NCI-H146 treated with DMSO at 0.1 percent for 48 hours (cell line): Measurements from ENCODE around the gene RBM45.
A peak's percentile ranks its signal among the peaks of the same experiment; 100 is the strongest.
"Not testable (repeated sequence)": the region's sequence is repeated elsewhere in the genome, so short reads cannot be mapped to it uniquely, and the experiment has no call there.

Experiments used
- DNase-seq: peaks from one replicate; lab custom pipeline; 2025; ENCODE audit not compliant: unreplicated experiment; lab: John Stamatoyannopoulos, UW

RBM45 gene, protein sequence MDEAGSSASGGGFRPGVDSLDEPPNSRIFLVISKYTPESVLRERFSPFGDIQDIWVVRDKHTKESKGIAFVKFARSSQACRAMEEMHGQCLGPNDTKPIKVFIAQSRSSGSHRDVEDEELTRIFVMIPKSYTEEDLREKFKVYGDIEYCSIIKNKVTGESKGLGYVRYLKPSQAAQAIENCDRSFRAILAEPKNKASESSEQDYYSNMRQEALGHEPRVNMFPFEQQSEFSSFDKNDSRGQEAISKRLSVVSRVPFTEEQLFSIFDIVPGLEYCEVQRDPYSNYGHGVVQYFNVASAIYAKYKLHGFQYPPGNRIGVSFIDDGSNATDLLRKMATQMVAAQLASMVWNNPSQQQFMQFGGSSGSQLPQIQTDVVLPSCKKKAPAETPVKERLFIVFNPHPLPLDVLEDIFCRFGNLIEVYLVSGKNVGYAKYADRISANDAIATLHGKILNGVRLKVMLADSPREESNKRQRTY

GRCh38 chr2:178112202-178113152, at the start of gene RBM45:
TSS of gene RBM45 (plus strand) at chr2:178112437. CDS start at chr2:178112547, 110 bp downstream.
- peak; percentile 56 for DNase-seq

DNA sequence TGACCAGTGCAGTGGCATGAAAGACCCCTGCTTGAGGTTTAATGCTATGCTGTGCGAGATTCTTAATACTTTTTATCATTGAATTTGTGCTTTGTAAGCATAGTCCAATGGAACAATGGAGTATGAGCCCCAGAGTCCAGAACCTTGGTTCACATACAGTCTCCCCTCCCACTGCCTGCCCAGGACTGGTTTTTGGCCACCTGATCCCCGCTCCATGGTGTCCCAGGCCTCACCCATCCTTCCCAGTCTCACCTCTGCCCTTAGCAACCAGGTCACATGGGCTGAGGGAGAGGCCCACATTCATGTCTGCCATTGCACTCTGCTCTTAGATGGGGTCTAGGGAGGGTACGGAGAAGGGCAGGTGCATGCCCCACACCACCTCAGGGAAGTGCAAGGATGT, 45.9 kb upstream of the RBM45 start:
- DNase-seq, result no peak

DNA sequence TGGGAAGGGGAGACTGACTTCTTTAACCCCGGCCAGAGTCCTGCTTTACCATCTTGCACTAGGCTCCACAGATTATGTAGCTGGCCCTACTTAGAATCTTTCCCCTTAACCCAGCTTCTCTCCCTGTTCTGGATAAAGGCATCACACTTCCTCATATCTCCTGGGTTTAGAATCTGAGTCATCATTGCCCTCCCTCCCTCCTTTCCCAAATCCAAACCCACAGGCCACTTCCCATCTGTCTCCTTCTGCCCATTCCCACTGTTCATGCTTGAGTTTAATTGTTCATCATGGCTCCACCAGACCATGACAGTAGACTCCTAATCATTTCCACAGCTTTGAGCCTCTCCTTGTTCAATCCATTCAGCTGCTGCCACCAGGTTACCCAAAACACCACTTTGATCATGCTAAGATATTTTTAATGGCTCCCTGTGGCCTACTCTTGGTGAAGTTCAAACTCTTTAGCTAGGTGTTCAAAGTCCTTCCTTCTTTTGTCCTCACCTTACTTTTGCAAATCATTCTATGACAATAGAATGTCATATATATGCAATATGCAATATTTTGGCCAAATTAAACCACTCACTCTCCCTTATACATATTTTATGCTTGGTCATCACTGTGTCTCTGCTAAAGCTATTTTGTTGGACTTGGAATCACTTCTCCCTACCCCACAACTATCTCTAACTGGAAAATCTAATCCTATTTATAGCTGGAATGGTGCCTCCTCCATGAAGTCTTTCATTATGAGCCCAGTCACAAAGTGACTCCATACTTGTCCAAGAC, 45.2 kb upstream of the RBM45 start:
- DNase-seq, result no peak

DNA sequence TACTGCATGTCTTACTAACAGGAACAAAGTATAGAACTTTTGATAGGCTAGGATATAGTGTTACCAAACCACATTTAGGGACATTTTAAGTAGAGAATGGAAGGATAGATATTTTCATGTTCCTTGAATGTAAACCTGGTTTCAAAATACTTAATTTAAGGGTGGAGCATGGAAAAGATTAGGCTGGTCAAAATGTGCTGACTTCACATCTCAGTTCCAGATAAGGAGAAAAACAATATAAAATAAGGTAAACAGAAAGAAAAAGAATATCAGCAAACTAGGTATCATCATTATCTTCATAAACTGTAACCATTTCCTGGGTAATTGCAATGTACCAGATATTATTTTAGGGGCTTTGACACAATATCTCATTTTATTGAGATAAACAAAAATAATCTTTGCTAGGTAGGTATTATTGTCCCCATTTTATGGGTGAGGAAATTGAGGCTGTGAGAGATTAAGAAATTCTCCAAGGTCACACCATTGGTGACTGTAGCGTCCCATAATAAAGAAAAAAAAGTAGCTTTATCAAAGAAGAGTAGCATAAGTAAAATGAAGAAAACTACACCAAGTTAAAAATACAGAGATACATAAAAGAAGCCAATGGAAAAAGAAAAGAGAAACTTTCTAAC, 43.3 kb upstream of the RBM45 start:
- DNase-seq, result no peak

- DNase-seq, result no peak
Measured at GRCh38 chr2:178069551-178069950, 42.7 kb upstream of the RBM45 start.

- no peak for DNase-seq
Measured at GRCh38 chr2:178070824-178071223, 41.4 kb upstream of the RBM45 start.

DNA sequence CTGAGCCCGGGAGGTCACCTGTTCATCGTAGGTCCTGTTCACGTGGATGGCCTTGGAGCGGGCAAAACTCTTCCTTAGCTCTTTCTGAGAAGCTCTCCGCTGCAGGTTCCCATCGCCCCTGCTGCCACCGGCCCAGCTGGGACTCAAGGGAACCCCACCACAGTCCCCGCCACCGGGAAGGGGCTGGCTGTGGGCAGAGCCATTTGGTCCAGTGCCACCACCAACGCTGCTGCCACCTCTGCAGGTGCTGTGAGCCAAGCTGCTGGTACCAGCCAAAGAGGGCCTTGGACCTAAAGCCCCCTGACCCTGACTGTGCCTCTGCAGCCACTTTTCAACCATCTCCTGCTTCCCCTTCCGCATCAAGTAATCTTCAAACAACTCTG, 40.2 kb upstream of the RBM45 start:
- DNase-seq, result no peak

- DNase-seq, result peak; percentile 69
Measured at GRCh38 chr2:178072383-178073301, 39.6 kb upstream of the RBM45 start, which contains the start of gene PDE11A. TSS of gene PDE11A (minus strand) at chr2:178072777. CDS start at chr2:178072437, 340 bp downstream.

- DNase-seq, result no peak
Measured at GRCh38 chr2:178074123-178075005, 37.9 kb upstream of the RBM45 start.

- no peak for DNase-seq
Measured at GRCh38 chr2:178075006-178075326, 37.3 kb upstream of the RBM45 start.

GRCh38 chr2:178076130-178076529, 36.1 kb upstream of the RBM45 start:
- no peak for DNase-seq

DNA sequence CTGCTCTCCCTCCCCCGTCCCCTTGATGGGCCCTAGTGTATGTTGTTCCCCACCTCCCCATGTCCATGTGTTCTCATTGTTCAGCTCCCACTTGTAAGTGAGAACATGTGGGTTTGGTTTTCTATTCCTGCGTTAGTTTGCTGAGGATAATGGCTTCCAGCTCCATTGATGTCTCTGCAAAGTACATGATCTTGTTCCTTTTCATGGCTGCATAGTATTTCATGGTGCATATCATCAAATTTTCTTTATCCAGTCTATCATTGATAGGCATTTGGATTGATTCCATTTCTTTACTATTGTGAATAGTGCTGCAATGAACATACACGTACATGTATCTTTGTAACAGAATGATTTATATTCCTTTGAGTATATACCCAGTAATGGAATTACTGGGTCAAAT, 33.0 kb upstream of the RBM45 start:
- DNase-seq, result not testable (repeated sequence)

GRCh38 chr2:178082408-178083045, 29.7 kb upstream of the RBM45 start:
- no peak for DNase-seq

DNA sequence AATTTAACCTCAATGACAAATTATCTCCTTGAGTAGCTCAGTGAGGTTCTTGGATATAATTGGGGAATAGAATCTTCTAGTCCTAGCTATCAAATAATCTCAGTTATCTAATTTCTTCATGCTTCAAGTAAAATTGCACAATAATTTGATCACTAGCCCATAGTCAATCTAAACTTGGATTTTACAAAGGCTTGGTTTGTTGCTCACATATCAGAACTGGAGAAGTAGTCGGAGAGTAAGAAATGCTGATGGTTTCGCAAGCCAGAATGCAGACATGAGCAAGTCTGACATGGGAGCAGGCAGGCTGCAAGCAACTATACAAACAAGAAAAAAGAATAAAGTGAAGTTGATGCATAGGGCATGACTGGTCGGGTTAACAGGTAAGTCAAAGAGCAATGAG, 28.0 kb upstream of the RBM45 start:
- DNase-seq, result no peak

GRCh38 chr2:178088774-178089270, 23.4 kb upstream of the RBM45 start:
- DNase-seq, result no peak

DNA sequence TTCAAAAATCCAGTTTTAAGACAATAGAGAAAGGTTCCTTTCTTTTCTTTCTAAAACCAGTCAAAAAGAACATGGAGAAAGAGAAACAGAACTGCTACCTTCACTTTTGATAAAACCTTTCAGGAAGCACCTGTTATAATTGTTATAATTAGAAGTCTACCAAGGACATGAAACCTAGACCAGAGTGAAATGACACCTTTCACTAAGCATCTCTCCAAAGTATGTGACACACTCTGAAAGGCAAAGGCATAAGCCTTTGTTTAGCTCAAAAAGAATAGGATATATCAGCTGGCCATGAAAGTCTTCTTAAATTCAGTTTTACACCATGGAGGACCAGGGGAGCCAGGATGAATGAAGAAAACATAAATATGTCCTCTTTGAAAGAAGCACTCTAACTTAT, 18.8 kb upstream of the RBM45 start:
- DNase-seq, result no peak

DNA sequence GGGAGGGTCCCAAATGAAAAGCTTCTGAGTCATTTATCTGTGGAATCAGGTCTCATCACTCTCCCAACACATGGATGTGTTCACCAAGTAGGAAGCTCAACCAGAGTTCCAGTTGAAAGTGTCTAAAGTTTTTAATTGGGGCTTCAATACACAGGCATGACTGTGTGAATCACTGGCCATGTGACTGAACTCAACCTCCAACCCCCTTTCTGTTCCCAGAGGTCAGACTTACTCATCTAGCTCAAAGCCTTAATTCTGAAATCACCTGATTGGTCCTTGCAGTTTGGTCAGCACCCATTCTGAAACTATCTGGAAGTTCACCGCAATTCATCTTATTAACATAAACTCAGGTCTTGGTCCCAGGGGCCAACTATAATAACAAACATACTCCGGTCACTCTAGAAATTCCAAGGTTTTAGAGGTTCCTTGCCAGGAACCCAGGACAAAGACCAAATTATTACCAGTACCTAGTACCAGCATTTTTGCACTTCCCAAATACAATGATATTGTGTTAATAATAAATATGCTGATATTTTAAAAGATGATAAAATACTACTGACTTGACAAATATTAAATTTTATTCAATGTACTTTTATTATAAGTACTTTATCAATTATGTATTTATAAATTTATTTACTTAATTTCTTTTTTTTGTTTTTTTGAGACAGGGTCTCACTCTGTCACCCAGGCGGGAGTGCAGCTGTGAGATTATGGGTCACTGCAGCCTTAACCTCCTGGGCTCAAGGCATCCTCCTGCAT, 10.7 kb upstream of the RBM45 start:
- DNase-seq, result no peak
